SK-N-MC (cell line): Measurements from ENCODE around the gene DNAH14.

ENCODE experiments used
- EZH2 ChIP-seq: fragments of 200-600 bp; sonication (generic); IDR thresholded peaks from one replicate; pipeline ENCODE4 v1.6.1; 2017; ENCODE audit warnings: antibody characterized with exemption
- POLR2AphosphoS5 ChIP-seq: IDR thresholded peaks from 2 replicates; pipeline ENCODE4 v1.6.1; 2012; ENCODE audit warnings: mild to moderate bottlenecking, low read depth, low read length, borderline replicate concordance

GRCh38 chr1:225253173-225253572 is 323.7 kb downstream of the DNAH14 start:
- TF ChIP-seq EZH2 (no peak), POLR2AphosphoS5 (no peak)
